Uterus (tissue), 2 donors: ENCODE results near the gene GMDS.

ENCODE experiments used
- POLR2A ChIP-seq, 2 donors: fragments of 450-650 bp; IDR thresholded peaks; one replicate each; pipeline ENCODE4 v1.6.1; 2016; ENCODE audit warnings: antibody characterized with exemption in 2 of 2, mild to moderate bottlenecking in 1 of 2, moderate library complexity in 1 of 2
- TF ChIP-seq, protein P1 (sequence below), 4 experiments: fragments of 200-600 bp in 2 of 4; fragments of 450-650 bp in 2 of 4; sonication (generic) in 2 of 4; IDR thresholded peaks; one replicate each; pipeline ENCODE4 v1.5.1; 2016 to 2019; ENCODE audit warnings: antibody characterized with exemption in 4 of 4, mild to moderate bottlenecking in 2 of 4, moderate library complexity in 1 of 4

DNA sequence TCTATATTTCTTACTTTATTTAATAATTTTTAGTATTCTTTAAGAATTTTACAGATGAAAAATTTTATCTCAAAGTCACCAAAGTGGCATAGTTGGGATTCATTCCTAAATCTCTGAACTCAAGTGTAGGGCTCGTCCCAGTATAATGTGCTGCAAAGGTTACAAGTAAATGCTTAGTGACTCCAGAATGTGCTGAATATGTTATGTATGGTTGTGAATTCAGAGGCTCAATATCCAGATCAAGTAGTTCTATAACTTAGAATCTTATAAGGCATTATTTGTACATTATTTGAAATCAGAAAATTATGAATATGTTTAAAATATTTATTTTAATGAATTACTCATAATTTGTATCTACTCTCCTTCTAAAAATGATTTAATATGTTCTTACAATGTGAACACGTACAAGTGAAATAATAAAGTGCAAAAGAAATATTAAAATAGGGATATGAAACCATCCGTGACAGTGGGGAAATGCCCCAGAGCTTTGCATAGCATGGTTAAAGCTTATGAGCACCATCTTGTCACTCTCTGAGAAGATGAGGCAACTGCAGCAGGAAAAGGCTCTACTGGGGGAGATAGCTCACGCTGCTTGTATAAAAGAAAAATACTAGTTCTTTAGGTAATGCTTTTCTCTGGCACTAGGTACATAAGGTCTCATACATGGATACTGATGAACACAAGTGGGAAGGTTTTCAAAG is 376.7 kb downstream of the GMDS start:
- TF ChIP-seq, protein P1, sequence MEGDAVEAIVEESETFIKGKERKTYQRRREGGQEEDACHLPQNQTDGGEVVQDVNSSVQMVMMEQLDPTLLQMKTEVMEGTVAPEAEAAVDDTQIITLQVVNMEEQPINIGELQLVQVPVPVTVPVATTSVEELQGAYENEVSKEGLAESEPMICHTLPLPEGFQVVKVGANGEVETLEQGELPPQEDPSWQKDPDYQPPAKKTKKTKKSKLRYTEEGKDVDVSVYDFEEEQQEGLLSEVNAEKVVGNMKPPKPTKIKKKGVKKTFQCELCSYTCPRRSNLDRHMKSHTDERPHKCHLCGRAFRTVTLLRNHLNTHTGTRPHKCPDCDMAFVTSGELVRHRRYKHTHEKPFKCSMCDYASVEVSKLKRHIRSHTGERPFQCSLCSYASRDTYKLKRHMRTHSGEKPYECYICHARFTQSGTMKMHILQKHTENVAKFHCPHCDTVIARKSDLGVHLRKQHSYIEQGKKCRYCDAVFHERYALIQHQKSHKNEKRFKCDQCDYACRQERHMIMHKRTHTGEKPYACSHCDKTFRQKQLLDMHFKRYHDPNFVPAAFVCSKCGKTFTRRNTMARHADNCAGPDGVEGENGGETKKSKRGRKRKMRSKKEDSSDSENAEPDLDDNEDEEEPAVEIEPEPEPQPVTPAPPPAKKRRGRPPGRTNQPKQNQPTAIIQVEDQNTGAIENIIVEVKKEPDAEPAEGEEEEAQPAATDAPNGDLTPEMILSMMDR (IDR thresholded peaks at IDR 0.05): no peak
- no peak for TF ChIP-seq POLR2A (IDR thresholded peaks at IDR 0.05)
